K562 (cell line): ENCODE measurements around the gene MME. TPM values are rescaled to one million over a fixed set of nuclear protein-coding genes. Genes with fewer than 3 reads are reported as not detected.

Source experiments
- BCL6 ChIP-seq: fragments of 250-450 bp; sonication (Bioruptor Pico); IDR thresholded peaks from 2 replicates; pipeline ENCODE4 v1.4.0; 2020
- ETV6 ChIP-seq, 3 experiments: fragments of 150-350 bp in 1 of 3; sonication (generic) in 1 of 3; formaldehyde crosslinking in 1 of 3; IDR thresholded peaks; 2 replicates each; pipeline versions ENCODE4 v1.6.1 to v1.8.0; 2014 to 2022; ENCODE audit warnings: borderline replicate concordance in 2 of 3, low read depth in 2 of 3, antibody characterized with exemption in 1 of 3, low read length in 1 of 3, mild to moderate bottlenecking in 1 of 3, missing genetic modification reagents in 1 of 3
- GTF2A2 ChIP-seq: IDR thresholded peaks from 2 replicates; pipeline ENCODE4 v1.6.1; 2016; ENCODE audit warnings: mild to moderate bottlenecking, missing genetic modification characterization, missing compliant biosample characterization
- NFE2L1 ChIP-seq: fragments of 450-650 bp; IDR thresholded peaks from 2 replicates; pipeline ENCODE4 v1.6.1; 2016; ENCODE audit warnings: missing genetic modification characterization, low read depth, mild to moderate bottlenecking, missing compliant biosample characterization, moderate library complexity, borderline replicate concordance
- PHF8 ChIP-seq: fragments of 200-600 bp; sonication (generic); IDR thresholded peaks from 2 replicates; pipeline ENCODE4 v1.6.1; 2012; ENCODE audit warnings: mixed run types, mild to moderate bottlenecking, inconsistent platforms, low read length, moderate library complexity, borderline replicate concordance
- PRPF4 ChIP-seq: fragments of 200-400 bp; formaldehyde crosslinking; IDR thresholded peaks from one replicate; pipeline ENCODE4 v1.6.1; 2017; ENCODE audit warnings: low read length, low read depth, mild to moderate bottlenecking; ENCODE audit not compliant: insufficient read depth, poor library complexity, severe bottlenecking
- SMAD2 ChIP-seq: fragments of 150-350 bp; IDR thresholded peaks from 2 replicates; pipeline ENCODE4 v1.6.1; 2014; ENCODE audit warnings: low read depth, mild to moderate bottlenecking, low read length
- SRF ChIP-seq, 2 experiments: fragments of 250-450, 450-650 bp in 1 of 2; sonication (Bioruptor Pico) in 1 of 2; sonication (generic) in 1 of 2; formaldehyde crosslinking; IDR thresholded peaks; 2 replicates each; pipeline versions ENCODE4 v1.5.0 to v1.5.1; 2020 to 2022; ENCODE audit warnings: mild to moderate bottlenecking in 1 of 2, missing genetic modification reagents in 1 of 2
- SRSF7 ChIP-seq: fragments of 200-400 bp; formaldehyde crosslinking; optimal IDR thresholded peaks from 2 replicates; pipeline ENCODE3; 2017; ENCODE audit warnings: mild to moderate bottlenecking, low read depth, low read length
- TCF7 ChIP-seq: sonication (generic); IDR thresholded peaks from 2 replicates; pipeline ENCODE4 v1.6.1; 2016; ENCODE audit warnings: antibody characterized with exemption, borderline replicate concordance
- TEAD2 ChIP-seq: fragments of 450-650 bp; IDR thresholded peaks from 2 replicates; pipeline ENCODE4 v1.6.1; 2016; ENCODE audit warnings: missing genetic modification characterization, control low read depth, missing compliant biosample characterization
- ZBED1 ChIP-seq: IDR thresholded peaks from 2 replicates; pipeline ENCODE4 v1.6.1; 2014
- ZNF354B ChIP-seq: fragments of 250-450 bp; sonication (Bioruptor Pico); IDR thresholded peaks from 2 replicates; pipeline ENCODE4 v1.4.0; 2020
- ZNF561 ChIP-seq: fragments of 450-650 bp; formaldehyde crosslinking; conservative IDR thresholded peaks from 2 replicates; pipeline ENCODE4 v1.4.0; 2020; ENCODE audit warnings: mild to moderate bottlenecking, moderate library complexity
- polyA plus RNA-seq, 8 experiments: library from polyadenylated mRNA; depleted of rRNA in 4 of 8; stranded (reverse) in 5 of 8; unstranded in 3 of 8; fragments of >200 nt; fragmentation: Nextera tagmentation in 2 of 8; fragmentation: Illumina TruSeq in 1 of 8; extraction: Ambion mirVana in 2 of 8; extraction: Trizol in 1 of 8; gene quantifications; 2 replicates each; pipeline versions ENCODE4 v1.2.1 to v1.2.3, GENCODE V29; 2011 to 2014; ENCODE audit warnings: inconsistent platforms in 1 of 8, missing spikeins in 1 of 8
- total RNA-seq, 7 experiments: library from RNA; depleted of rRNA in 6 of 7; stranded (reverse); fragments of >200 nt in 6 of 7; fragmentation: Illumina TruSeq in 2 of 7; extraction: Trizol in 2 of 7; gene quantifications; 2 replicates each; pipeline versions ENCODE4 v1.2.1 to v1.2.3, GENCODE V29; 2011 to 2021; ENCODE audit warnings: low replicate concordance in 1 of 7
- TF ChIP-seq, protein P1 (sequence below): fragments of 250-450 bp; sonication (Bioruptor Pico); IDR thresholded peaks from 2 replicates; pipeline ENCODE4 v1.4.0; 2020
- TF ChIP-seq, protein P2 (sequence below), 3 experiments: fragments of 200-800 bp in 1 of 3; fragments of 250-450 bp in 1 of 3; fragments of 450-650 bp in 1 of 3; sonication (Bioruptor Pico) in 1 of 3; sonication (Bioruptor generic) in 1 of 3; formaldehyde crosslinking in 1 of 3; IDR thresholded peaks; 2 replicates each; pipeline versions ENCODE4 v1.6.1 to v1.8.0; 2016 to 2022; ENCODE audit warnings: mild to moderate bottlenecking in 2 of 3, missing genetic modification characterization in 2 of 3, missing compliant biosample characterization in 1 of 3, moderate library complexity in 1 of 3
- TF ChIP-seq, protein P3 (sequence below): sonication (generic); formaldehyde crosslinking; IDR thresholded peaks from 2 replicates; pipeline ENCODE4 v1.8.0; 2022; ENCODE audit warnings: mild to moderate bottlenecking, missing genetic modification reagents
- TF ChIP-seq, protein P4 (sequence below), 3 experiments: fragments of 200-800 bp in 1 of 3; sonication (Bioruptor generic) in 1 of 3; sonication (generic) in 1 of 3; formaldehyde crosslinking in 1 of 3; IDR thresholded peaks; 2 replicates each; pipeline versions ENCODE4 v1.6.1 to v1.8.0; 2016 to 2022; ENCODE audit warnings: mild to moderate bottlenecking in 2 of 3, missing compliant biosample characterization in 2 of 3, missing genetic modification characterization in 2 of 3, missing genetic modification reagents in 1 of 3

The MME gene
- total and polyA plus RNA-seq, 9 of the 15 experiments (the other 6 are each of a cell fraction or from before 2014, with no cell fraction given): 0.80 to 8.6 (median 2.5) TPM

- TF ChIP-seq, protein P1, sequence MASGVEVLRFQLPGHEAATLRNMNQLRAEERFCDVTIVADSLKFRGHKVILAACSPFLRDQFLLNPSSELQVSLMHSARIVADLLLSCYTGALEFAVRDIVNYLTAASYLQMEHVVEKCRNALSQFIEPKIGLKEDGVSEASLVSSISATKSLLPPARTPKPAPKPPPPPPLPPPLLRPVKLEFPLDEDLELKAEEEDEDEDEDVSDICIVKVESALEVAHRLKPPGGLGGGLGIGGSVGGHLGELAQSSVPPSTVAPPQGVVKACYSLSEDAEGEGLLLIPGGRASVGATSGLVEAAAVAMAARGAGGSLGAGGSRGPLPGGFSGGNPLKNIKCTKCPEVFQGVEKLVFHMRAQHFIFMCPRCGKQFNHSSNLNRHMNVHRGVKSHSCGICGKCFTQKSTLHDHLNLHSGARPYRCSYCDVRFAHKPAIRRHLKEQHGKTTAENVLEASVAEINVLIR: peak; percentile 77
- TF ChIP-seq GTF2A2 (tag) (peak; percentile 92), TCF7 (no peak), SRSF7 (no peak), ETV6 (IDR thresholded peaks at IDR 0.05; ENCODE audit: borderline replicate concordance in 1 of 2, low read depth in 2 of 2, low read length in 1 of 2) (no peak), ETV6 (CRISPR knock-in tag; IDR thresholded peaks at IDR 0.05; ENCODE audit: borderline replicate concordance) (no peak), PHF8 (no peak), TEAD2 (tag) (peak; percentile 68), SMAD2 (no peak), NFE2L1 (peak; percentile 15; the same call in 1 of the 2 replicates), BCL6 (CRISPR knock-in tag) (peak; percentile 85; the same call in 1 of the 2 replicates), ZBED1 (no peak), SRF (CRISPR knock-in tag; IDR thresholded peaks at IDR 0.05) (0 out of 4 replicates have a peak, but pooled peaks of 1 of the 2 experiments have one; percentile 43), ZNF561 (peak; percentile 85), ZNF354B (peak; percentile 60; the same call in 1 of the 2 replicates), PRPF4 (no peak)
- TF ChIP-seq, protein P2, sequence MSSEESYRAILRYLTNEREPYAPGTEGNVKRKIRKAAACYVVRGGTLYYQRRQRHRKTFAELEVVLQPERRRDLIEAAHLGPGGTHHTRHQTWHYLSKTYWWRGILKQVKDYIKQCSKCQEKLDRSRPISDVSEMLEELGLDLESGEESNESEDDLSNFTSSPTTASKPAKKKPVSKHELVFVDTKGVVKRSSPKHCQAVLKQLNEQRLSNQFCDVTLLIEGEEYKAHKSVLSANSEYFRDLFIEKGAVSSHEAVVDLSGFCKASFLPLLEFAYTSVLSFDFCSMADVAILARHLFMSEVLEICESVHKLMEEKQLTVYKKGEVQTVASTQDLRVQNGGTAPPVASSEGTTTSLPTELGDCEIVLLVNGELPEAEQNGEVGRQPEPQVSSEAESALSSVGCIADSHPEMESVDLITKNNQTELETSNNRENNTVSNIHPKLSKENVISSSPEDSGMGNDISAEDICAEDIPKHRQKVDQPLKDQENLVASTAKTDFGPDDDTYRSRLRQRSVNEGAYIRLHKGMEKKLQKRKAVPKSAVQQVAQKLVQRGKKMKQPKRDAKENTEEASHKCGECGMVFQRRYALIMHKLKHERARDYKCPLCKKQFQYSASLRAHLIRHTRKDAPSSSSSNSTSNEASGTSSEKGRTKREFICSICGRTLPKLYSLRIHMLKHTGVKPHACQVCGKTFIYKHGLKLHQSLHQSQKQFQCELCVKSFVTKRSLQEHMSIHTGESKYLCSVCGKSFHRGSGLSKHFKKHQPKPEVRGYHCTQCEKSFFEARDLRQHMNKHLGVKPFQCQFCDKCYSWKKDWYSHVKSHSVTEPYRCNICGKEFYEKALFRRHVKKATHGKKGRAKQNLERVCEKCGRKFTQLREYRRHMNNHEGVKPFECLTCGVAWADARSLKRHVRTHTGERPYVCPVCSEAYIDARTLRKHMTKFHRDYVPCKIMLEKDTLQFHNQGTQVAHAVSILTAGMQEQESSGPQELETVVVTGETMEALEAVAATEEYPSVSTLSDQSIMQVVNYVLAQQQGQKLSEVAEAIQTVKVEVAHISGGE (CRISPR knock-in tag; IDR thresholded peaks at IDR 0.05): 0 out of 6 replicates have a peak, but pooled peaks of 1 of the 3 experiments have one; percentile 25
- TF ChIP-seq, protein P3, sequence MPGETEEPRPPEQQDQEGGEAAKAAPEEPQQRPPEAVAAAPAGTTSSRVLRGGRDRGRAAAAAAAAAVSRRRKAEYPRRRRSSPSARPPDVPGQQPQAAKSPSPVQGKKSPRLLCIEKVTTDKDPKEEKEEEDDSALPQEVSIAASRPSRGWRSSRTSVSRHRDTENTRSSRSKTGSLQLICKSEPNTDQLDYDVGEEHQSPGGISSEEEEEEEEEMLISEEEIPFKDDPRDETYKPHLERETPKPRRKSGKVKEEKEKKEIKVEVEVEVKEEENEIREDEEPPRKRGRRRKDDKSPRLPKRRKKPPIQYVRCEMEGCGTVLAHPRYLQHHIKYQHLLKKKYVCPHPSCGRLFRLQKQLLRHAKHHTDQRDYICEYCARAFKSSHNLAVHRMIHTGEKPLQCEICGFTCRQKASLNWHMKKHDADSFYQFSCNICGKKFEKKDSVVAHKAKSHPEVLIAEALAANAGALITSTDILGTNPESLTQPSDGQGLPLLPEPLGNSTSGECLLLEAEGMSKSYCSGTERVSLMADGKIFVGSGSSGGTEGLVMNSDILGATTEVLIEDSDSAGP (CRISPR knock-in tag): no peak
- TF ChIP-seq, protein P4, sequence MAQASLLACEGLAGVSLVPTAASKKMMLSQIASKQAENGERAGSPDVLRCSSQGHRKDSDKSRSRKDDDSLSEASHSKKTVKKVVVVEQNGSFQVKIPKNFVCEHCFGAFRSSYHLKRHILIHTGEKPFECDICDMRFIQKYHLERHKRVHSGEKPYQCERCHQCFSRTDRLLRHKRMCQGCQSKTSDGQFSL (CRISPR knock-in tag; IDR thresholded peaks at IDR 0.05): no peak
- TF ChIP-seq, protein P4 (tag; IDR thresholded peaks at IDR 0.05): peak in 1 of 2 experiments; percentile 90; a peak in 2 of 4 replicates
These were observed 3.2 kb upstream of the MME start (continued) for GRCh38 chr3:155076888-155077287.
